H9 (cell line): ENCODE results near the gene PLEKHA1. TPM values are rescaled to one million over a fixed set of nuclear protein-coding genes. Genes with fewer than 3 reads are reported as not detected.
A peak's percentile ranks its signal among the peaks of the same experiment; 100 is the strongest.

Experiments
- DNase-seq: peaks from one replicate; pipeline ENCODE4 v3.0.0-alpha.2; 2017
- H2AFZ ChIP-seq: one replicate; pipeline ENCODE4 v1.6.1; 2013; ENCODE audit warnings: mild to moderate bottlenecking, low read length, control low read depth, moderate library complexity
- H2AK5ac ChIP-seq: 2 replicates; pipeline ENCODE4 v1.6.1; 2013; ENCODE audit warnings: low read length, control low read depth, mixed read lengths; ENCODE audit not compliant: insufficient read length
- H2BK120ac ChIP-seq: one replicate; pipeline ENCODE4 v1.6.1; 2013; ENCODE audit warnings: low read depth, mild to moderate bottlenecking, low read length, control low read depth, inconsistent platforms; ENCODE audit not compliant: poor library complexity, severe bottlenecking
- H2BK12ac ChIP-seq: 2 replicates; pipeline ENCODE4 v1.6.1; 2013; ENCODE audit warnings: low read length, control low read depth, mixed read lengths, low read depth; ENCODE audit not compliant: insufficient read length
- H2BK15ac ChIP-seq: 2 replicates; pipeline ENCODE4 v1.6.1; 2013; ENCODE audit warnings: low read depth, low read length, control low read depth
- H2BK20ac ChIP-seq: one replicate; pipeline ENCODE4 v1.6.1; 2013; ENCODE audit warnings: low read depth, mild to moderate bottlenecking, low read length, control low read depth, inconsistent platforms; ENCODE audit not compliant: poor library complexity, severe bottlenecking
- H2BK5ac ChIP-seq: 2 replicates; pipeline ENCODE4 v1.6.1; 2013; ENCODE audit warnings: low read length, control low read depth, mixed read lengths; ENCODE audit not compliant: insufficient read length
- H3K14ac ChIP-seq: 2 replicates; pipeline ENCODE4 v1.6.1; 2013; ENCODE audit warnings: low read length, control low read depth; ENCODE audit not compliant: insufficient read depth
- H3K18ac ChIP-seq: 2 replicates; pipeline ENCODE4 v1.6.1; 2013; ENCODE audit warnings: low read depth, mild to moderate bottlenecking, mixed read lengths, low read length, control low read depth; ENCODE audit not compliant: insufficient read length
- H3K23ac ChIP-seq: 2 replicates; pipeline ENCODE4 v1.6.1; 2013; ENCODE audit warnings: low read length, control low read depth, mixed read lengths, low read depth; ENCODE audit not compliant: insufficient read length
- H3K23me2 ChIP-seq: 2 replicates; pipeline ENCODE4 v1.6.1; 2013; ENCODE audit warnings: low read depth, mild to moderate bottlenecking, mixed read lengths, low read length, control low read depth; ENCODE audit not compliant: insufficient read length, poor library complexity, severe bottlenecking
- H3K27ac ChIP-seq: 2 replicates; pipeline ENCODE4 v1.5.1; 2013; ENCODE audit warnings: low read length, control low read depth, mixed read lengths, low read depth; ENCODE audit not compliant: insufficient read length
- H3K27me3 ChIP-seq: 2 replicates; pipeline ENCODE4 v1.6.1; 2013; ENCODE audit warnings: low read length, control low read depth, inconsistent platforms; ENCODE audit not compliant: insufficient read depth
- H3K4ac ChIP-seq: 2 replicates; pipeline ENCODE4 v1.6.1; 2013; ENCODE audit warnings: low read depth, mild to moderate bottlenecking, control low read depth, inconsistent platforms, low read length, moderate library complexity
- H3K4me1 ChIP-seq: 2 replicates; pipeline ENCODE4 v1.6.1; 2013; ENCODE audit warnings: low read length, control low read depth, inconsistent platforms; ENCODE audit not compliant: insufficient read depth
- H3K4me2 ChIP-seq: 2 replicates; pipeline ENCODE4 v1.6.1; 2013; ENCODE audit warnings: low read length, control low read depth, mixed read lengths; ENCODE audit not compliant: insufficient read length, insufficient read depth
- H3K56ac ChIP-seq: 2 replicates; pipeline ENCODE4 v1.6.1; 2013; ENCODE audit warnings: low read depth, mild to moderate bottlenecking, mixed read lengths, low read length, control low read depth; ENCODE audit not compliant: insufficient read length
- H3K79me1 ChIP-seq: 2 replicates; pipeline ENCODE4 v1.6.1; 2013; ENCODE audit warnings: low read depth, mild to moderate bottlenecking, moderate library complexity, low read length, control low read depth, inconsistent platforms; ENCODE audit not compliant: insufficient read depth, poor library complexity, severe bottlenecking
- H3K79me2 ChIP-seq: 2 replicates; pipeline ENCODE4 v1.6.1; 2013; ENCODE audit warnings: low read length, control low read depth, inconsistent platforms; ENCODE audit not compliant: insufficient read depth
- H3K9ac ChIP-seq: 2 replicates; pipeline ENCODE4 v1.6.1; 2013; ENCODE audit warnings: low read length, control low read depth, mixed read lengths; ENCODE audit not compliant: insufficient read length; ENCODE audit errors: extremely low read depth
- H3K9me3 ChIP-seq: one replicate; pipeline ENCODE4 v1.6.1; 2013; ENCODE audit warnings: low read depth, low read length, inconsistent platforms; ENCODE audit not compliant: control insufficient read depth
- H3T11ph ChIP-seq: one replicate; pipeline ENCODE4 v1.6.1; 2013; ENCODE audit warnings: mild to moderate bottlenecking, low read length, control low read depth, inconsistent platforms
- H4K20me1 ChIP-seq: one replicate; pipeline ENCODE4 v1.6.1; 2013; ENCODE audit not compliant: control insufficient read depth, insufficient read length, insufficient read depth
- H4K5ac ChIP-seq: 2 replicates; pipeline ENCODE4 v1.6.1; 2013; ENCODE audit warnings: low read depth, mild to moderate bottlenecking, mixed read lengths, low read length, control low read depth; ENCODE audit not compliant: insufficient read length
- H4K8ac ChIP-seq: replicated peaks from 2 replicates; pipeline ENCODE4 v1.6.1; 2013; ENCODE audit warnings: low read length, control low read depth, mixed read lengths, low read depth; ENCODE audit not compliant: insufficient read length
- H4K91ac ChIP-seq: 2 replicates; pipeline ENCODE4 v1.6.1; 2013; ENCODE audit warnings: low read depth, mild to moderate bottlenecking, moderate library complexity, mixed read lengths, low read length, control low read depth; ENCODE audit not compliant: insufficient read length
- H3K27ac Mint-ChIP-seq, 3 experiments: 2 replicates in 2 of 3; 3 replicates in 1 of 3; pipeline ENCODE4 v1.8.0; 2020 to 2021; ENCODE audit warnings: mixed read lengths in 3 of 3, mild to moderate bottlenecking in 1 of 3, moderate library complexity in 1 of 3
- H3K27me3 Mint-ChIP-seq: 2 replicates; pipeline ENCODE4 v1.8.0; 2021; ENCODE audit warnings: low read depth, mild to moderate bottlenecking, moderate library complexity, mixed read lengths
- H3K36me3 Mint-ChIP-seq, 3 experiments: 2 replicates in 2 of 3; 3 replicates in 1 of 3; pipeline ENCODE4 v1.8.0; 2020 to 2021; ENCODE audit warnings: low read depth in 3 of 3, mixed read lengths in 3 of 3; ENCODE audit not compliant: insufficient read depth in 1 of 3
- H3K4me1 Mint-ChIP-seq, 2 experiments: 2 replicates each; pipeline ENCODE4 v1.8.0; 2020; ENCODE audit warnings: mixed read lengths in 2 of 2
- H3K4me3 Mint-ChIP-seq, 2 experiments: 2 replicates in 1 of 2; 3 replicates in 1 of 2; pipeline ENCODE4 v1.8.0; 2020 to 2021; ENCODE audit warnings: mild to moderate bottlenecking in 2 of 2, mixed read lengths in 2 of 2, moderate library complexity in 1 of 2
- H3K9me3 Mint-ChIP-seq, 2 experiments: 2 replicates in 1 of 2; 3 replicates in 1 of 2; pipeline ENCODE4 v1.8.0; 2020; ENCODE audit warnings: mild to moderate bottlenecking in 2 of 2, mixed read lengths in 2 of 2, moderate library complexity in 1 of 2
- CTCF ChIP-seq: fragments of 200-600 bp; sonication (generic); conservative IDR thresholded peaks from 3 replicates; pipeline ENCODE4 v1.8.0; 2021; ENCODE audit warnings: antibody characterized with exemption, mild to moderate bottlenecking
- WGBS: extraction: QIAGEN DNeasy Blood & Tissue Kit; methylation state at CpG from one replicate; pipeline ENCODE4 v1.1.7; 2013; ENCODE audit warnings: missing lambda C conversion rate, low lambda C conversion rate, mixed read lengths; ENCODE audit not compliant: insufficient read length; ENCODE audit errors: extremely low coverage; 5-methylcytosine and 5-hydroxymethylcytosine counted together
- total RNA-seq: library from RNA; stranded (reverse); gene quantifications from 2 replicates; pipeline ENCODE4 v1.2.1, GENCODE V29; 2021

The PLEKHA1 gene
- total RNA-seq, 1 experiment from 2014 or later: 32.7 TPM

DNA sequence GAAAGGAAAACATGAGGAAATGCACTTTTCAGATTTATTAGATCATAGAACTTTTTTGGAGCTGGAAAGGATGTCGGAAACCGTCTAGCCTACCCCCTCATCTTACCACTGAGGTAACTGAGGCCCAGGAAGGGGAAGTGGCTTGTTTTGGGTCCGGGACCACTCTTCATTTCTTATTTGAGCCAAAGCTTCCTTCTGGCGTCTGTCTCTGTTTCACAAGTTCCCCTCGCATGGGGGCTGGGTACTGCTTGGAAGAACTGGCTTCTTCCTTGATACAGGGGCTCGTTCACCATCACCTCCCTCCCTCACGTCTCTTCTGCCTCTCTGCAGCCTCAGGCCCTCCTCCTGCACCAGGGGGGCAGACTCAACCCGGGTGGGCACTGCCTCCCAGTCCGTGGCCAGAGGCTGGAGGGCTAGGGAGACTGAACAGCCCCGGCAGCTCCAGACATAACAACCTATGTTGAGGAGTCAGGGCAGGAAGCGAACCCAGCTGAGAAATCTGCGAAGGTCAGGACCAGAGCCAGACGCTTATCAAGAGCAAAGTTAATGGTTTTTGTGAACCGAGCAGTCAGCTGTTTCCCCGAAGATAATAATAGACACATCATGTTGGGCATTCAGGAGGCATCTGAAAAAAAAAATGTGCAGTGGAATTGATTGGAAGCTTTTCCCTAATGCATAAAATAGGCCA, 99.8 kb downstream of the PLEKHA1 start:
- Histone ChIP-seq H2BK20ac (no peak overlapping the region), H3T11ph (no peak overlapping the region), H3K56ac (no peak overlapping the region), H3K4me2 (no peak overlapping the region), H2BK5ac (no peak overlapping the region), H3K9me3 (no peaks in the 10 kb centered on the region), H3K23me2 (no peaks in the 10 kb centered on the region), H3K27me3 (no peaks in the 10 kb centered on the region), H3K27ac (no peak overlapping the region), H4K20me1 (no peaks in the 10 kb centered on the region), H3K4ac (no peak overlapping the region), H3K18ac (no peak overlapping the region), H3K79me2 (no peaks in the 10 kb centered on the region), H2BK15ac (no peak overlapping the region), H3K9ac (no peak overlapping the region), H4K5ac (no peak overlapping the region), H3K14ac (peak overlapping the region; percentile 74; the same call in 1 of the 2 replicates), H3K23ac (no peak overlapping the region), H3K79me1 (no peaks in the 10 kb centered on the region), H2AK5ac (no peak overlapping the region), H3K4me1 (peaks cover 11% of the 10 kb centered on the region), H2BK12ac (no peak overlapping the region), H2AFZ (no peak overlapping the region), H4K91ac (no peak overlapping the region), H2BK120ac (no peak overlapping the region), H4K8ac (no peak overlapping the region)
- Mint-ChIP-seq H3K27me3 (peaks cover 7% of the 10 kb centered on the region), H3K27ac (peak overlapping the region in 1 of 3 experiments; percentile 27; a peak in 3 of 7 replicates), H3K9me3 (no peaks in the 10 kb centered on the region), H3K4me3 (no peak overlapping the region; a peak in 1 of 5 replicates), H3K4me1 (peaks cover 49 to 52% of the 10 kb centered on the region in 2 experiments), H3K36me3 (no peaks in the 10 kb centered on the region)
- DNase-seq: no peak
- TF ChIP-seq CTCF: no peak
- no CpG with 5 or more reads among the region's 15 CpGs for WGBS
